Measurements from ENCODE around the gene IL17RA.

Gene IL17RA

DNA sequence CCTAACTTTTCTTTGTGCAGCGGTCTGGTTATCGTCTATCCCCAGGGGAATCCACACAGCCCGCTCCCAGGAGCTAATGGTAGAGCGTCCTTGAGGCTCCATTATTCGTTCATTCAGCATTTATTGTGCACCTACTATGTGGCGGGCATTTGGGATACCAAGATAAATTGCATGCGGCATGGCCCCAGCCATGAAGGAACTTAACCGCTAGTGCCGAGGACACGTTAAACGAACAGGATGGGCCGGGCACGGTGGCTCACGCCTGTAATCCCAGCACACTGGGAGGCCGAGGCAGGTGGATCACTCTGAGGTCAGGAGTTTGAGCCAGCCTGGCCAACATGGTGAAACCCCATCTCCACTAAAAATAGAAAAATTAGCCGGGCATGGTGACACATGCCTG, 25.2 kb downstream of the IL17RA start:
- H3K27ac ChIP-seq (ENCODE audit: low read depth, low read length, poor library complexity, severe bottlenecking): no peak overlapping the region
- H3K4me1 ChIP-seq (ENCODE audit: insufficient read depth, low read length, severe bottlenecking): no peaks in the 10 kb centered on the region
- H3K4me2 ChIP-seq (ENCODE audit: low read length): no peak overlapping the region
- peaks cover 13% of the 10 kb centered on the region for H3K36me3 ChIP-seq (ENCODE audit: insufficient read depth, low read length)
- no peak overlapping the region for H2AFZ ChIP-seq (ENCODE audit: low read length)
- no peak for TF ChIP-seq EZH2 (IDR thresholded peaks at IDR 0.05; ENCODE audit: borderline replicate concordance, low read length)
- TF ChIP-seq, protein P1, sequence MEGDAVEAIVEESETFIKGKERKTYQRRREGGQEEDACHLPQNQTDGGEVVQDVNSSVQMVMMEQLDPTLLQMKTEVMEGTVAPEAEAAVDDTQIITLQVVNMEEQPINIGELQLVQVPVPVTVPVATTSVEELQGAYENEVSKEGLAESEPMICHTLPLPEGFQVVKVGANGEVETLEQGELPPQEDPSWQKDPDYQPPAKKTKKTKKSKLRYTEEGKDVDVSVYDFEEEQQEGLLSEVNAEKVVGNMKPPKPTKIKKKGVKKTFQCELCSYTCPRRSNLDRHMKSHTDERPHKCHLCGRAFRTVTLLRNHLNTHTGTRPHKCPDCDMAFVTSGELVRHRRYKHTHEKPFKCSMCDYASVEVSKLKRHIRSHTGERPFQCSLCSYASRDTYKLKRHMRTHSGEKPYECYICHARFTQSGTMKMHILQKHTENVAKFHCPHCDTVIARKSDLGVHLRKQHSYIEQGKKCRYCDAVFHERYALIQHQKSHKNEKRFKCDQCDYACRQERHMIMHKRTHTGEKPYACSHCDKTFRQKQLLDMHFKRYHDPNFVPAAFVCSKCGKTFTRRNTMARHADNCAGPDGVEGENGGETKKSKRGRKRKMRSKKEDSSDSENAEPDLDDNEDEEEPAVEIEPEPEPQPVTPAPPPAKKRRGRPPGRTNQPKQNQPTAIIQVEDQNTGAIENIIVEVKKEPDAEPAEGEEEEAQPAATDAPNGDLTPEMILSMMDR (IDR thresholded peaks at IDR 0.05; ENCODE audit: low read length): no peak
- H3K9me2 ChIP-seq (ENCODE audit: low read depth, low read length): no peaks in the 10 kb centered on the region
- H3F3A ChIP-seq (ENCODE audit: insufficient read depth, low read length): no peaks in the 10 kb centered on the region
- H4K20me1 ChIP-seq (ENCODE audit: insufficient read depth, low read length): no peaks in the 10 kb centered on the region
- H3K79me2 ChIP-seq (ENCODE audit: insufficient read depth, low read length): no peaks in the 10 kb centered on the region
- no peak overlapping the region for H3K4me3 ChIP-seq (ENCODE audit: low read depth, low read length, poor library complexity, severe bottlenecking)
- no peaks in the 10 kb centered on the region for H3K27me3 ChIP-seq (ENCODE audit: insufficient read depth, low read length)
- H3K9ac ChIP-seq (ENCODE audit: low read length): no peak overlapping the region
- H3K9me3 ChIP-seq (ENCODE audit: low read length): no peaks in the 10 kb centered on the region

DNA sequence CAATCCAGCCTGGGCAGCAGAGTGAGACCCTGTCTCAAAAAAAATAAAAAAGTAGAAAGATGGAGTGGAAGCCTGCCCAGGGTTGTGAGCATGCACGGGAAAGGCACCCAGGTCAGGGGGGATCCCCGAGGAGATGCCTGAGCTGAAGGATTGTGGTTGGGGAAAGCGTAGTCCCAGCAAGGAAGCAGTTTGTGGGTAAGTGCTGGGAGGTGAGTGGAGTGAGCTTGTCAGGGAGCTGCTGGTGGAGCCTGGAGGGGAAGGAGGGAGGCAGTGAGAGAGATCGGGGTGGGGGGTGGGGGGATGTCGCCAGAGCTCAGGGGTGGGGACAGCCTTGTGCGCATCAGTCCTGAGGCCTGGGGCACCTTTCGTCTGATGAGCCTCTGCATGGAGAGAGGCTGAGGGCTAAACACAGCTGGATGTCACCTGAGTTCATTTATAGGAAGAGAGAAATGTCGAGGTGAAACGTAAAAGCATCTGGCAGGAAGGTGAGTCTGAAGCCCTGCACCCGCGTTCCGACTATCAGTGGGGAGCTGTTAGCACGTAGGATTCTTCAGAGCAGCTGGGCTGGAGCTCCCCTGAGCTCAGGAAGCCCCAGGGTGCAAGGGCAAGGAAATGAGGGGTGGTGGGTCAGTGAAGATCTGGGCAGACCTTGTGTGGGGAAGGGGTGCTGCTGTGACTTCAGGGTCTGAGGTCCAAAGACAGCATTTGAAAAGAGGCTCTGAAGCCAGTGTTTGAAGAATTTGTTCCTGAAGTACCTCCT, 26.2 kb downstream of the IL17RA start:
- Histone ChIP-seq H3K27ac (ENCODE audit: low read depth, low read length, poor library complexity, severe bottlenecking) (no peak overlapping the region), H3K36me3 (ENCODE audit: insufficient read depth, low read length) (peaks cover 13% of the 10 kb centered on the region), H3F3A (ENCODE audit: insufficient read depth, low read length) (no peaks in the 10 kb centered on the region), H3K9me2 (ENCODE audit: low read depth, low read length) (no peaks in the 10 kb centered on the region), H3K9ac (ENCODE audit: low read length) (no peak overlapping the region), H4K20me1 (ENCODE audit: insufficient read depth, low read length) (no peaks in the 10 kb centered on the region), H3K79me2 (ENCODE audit: insufficient read depth, low read length) (no peaks in the 10 kb centered on the region), H3K4me3 (ENCODE audit: low read depth, low read length, poor library complexity, severe bottlenecking) (no peak overlapping the region), H3K27me3 (ENCODE audit: insufficient read depth, low read length) (0 out of 2 replicates have a peak, but pooled peaks cover 4% of the 10 kb centered on the region), H3K4me2 (ENCODE audit: low read length) (no peak overlapping the region), H3K4me1 (ENCODE audit: insufficient read depth, low read length, severe bottlenecking) (no peaks in the 10 kb centered on the region), H3K9me3 (ENCODE audit: low read length) (no peaks in the 10 kb centered on the region), H2AFZ (ENCODE audit: low read length) (no peak overlapping the region)
- TF ChIP-seq EZH2 (IDR thresholded peaks at IDR 0.05; ENCODE audit: borderline replicate concordance, low read length): no peak
- TF ChIP-seq, protein P1 (IDR thresholded peaks at IDR 0.05; ENCODE audit: low read length): no peak

DNA sequence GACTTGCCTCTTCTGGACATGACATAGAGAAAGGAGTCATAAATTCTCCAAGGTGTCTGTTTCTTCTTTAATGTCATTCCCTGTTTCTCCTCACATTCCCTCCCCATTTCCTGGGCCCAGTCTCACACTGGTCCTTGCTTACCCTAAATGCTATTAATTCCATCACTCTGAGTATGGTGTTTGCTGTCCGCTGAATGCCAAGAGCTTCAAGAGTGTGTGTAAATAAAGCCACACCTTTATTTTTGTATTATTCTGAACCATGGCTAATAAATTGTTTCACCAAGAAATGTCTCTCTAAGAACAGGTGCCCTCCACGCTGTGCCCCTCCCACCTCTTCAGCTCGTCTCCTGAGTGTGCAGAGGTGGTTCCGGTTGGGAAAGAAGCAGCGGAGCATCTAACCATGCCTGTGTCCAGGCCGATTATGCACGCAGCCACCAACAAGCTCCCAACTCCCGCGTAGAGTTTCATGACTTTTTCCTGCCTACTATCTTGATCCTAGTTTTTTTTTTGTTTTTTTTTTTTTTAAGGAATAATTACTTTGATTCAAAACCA, 27.8 kb downstream of the IL17RA start:
- no peak overlapping the region for H3K27ac ChIP-seq (ENCODE audit: low read depth, low read length, poor library complexity, severe bottlenecking)
- TF ChIP-seq EZH2 (IDR thresholded peaks at IDR 0.05; ENCODE audit: borderline replicate concordance, low read length): no peak
- TF ChIP-seq, protein P1 (IDR thresholded peaks at IDR 0.05; ENCODE audit: low read length): no peak
- no peaks in the 10 kb centered on the region for H3K9me3 ChIP-seq (ENCODE audit: low read length)

More for the DNA sequence above, 27.8 kb downstream of the IL17RA start:
- H2AFZ ChIP-seq (ENCODE audit: low read length): no peak overlapping the region
- H3F3A ChIP-seq (ENCODE audit: insufficient read depth, low read length): no peaks in the 10 kb centered on the region
- H3K36me3 ChIP-seq (ENCODE audit: insufficient read depth, low read length): peaks cover 13% of the 10 kb centered on the region
- H3K4me2 ChIP-seq (ENCODE audit: low read length): no peak overlapping the region
- no peak overlapping the region for H3K9ac ChIP-seq (ENCODE audit: low read length)
- no peaks in the 10 kb centered on the region for H4K20me1 ChIP-seq (ENCODE audit: insufficient read depth, low read length)
- no peaks in the 10 kb centered on the region for H3K9me2 ChIP-seq (ENCODE audit: low read depth, low read length)
- no peaks in the 10 kb centered on the region for H3K79me2 ChIP-seq (ENCODE audit: insufficient read depth, low read length)
- 0 out of 2 replicates have a peak, but pooled peaks cover 4% of the 10 kb centered on the region for H3K27me3 ChIP-seq (ENCODE audit: insufficient read depth, low read length)
- H3K4me3 ChIP-seq (ENCODE audit: low read depth, low read length, poor library complexity, severe bottlenecking): no peak overlapping the region
- no peaks in the 10 kb centered on the region for H3K4me1 ChIP-seq (ENCODE audit: insufficient read depth, low read length, severe bottlenecking)

Measured in OCI-LY1 (cell line).